Sigmoid colon (tissue), 4 donors: ENCODE data around the gene SLC4A3.

Experiments
- CTCF ChIP-seq, 4 experiments: fragments of 450-650 bp in 3 of 4; fragments of 200-600 bp in 1 of 4; IDR thresholded peaks; one replicate each; pipeline ENCODE4 v1.5.1; 2016 to 2019; ENCODE audit warnings: antibody characterized with exemption in 4 of 4, mild to moderate bottlenecking in 3 of 4, moderate library complexity in 2 of 4
- EP300 ChIP-seq, 4 donors: sonication (generic); formaldehyde crosslinking; IDR thresholded peaks; one replicate each; pipeline ENCODE4 v1.6.1; 2017; ENCODE audit warnings: antibody characterized with exemption in 4 of 4
- POLR2A ChIP-seq, 2 donors: fragments of 450-650 bp; IDR thresholded peaks; one replicate each; pipeline ENCODE4 v1.6.1; 2016; ENCODE audit warnings: antibody characterized with exemption in 2 of 2, mild to moderate bottlenecking in 2 of 2, moderate library complexity in 2 of 2

GRCh38 chr2:219626540-219626939, 890 bp upstream of the SLC4A3 start:
- no peak for TF ChIP-seq CTCF (IDR thresholded peaks at IDR 0.05)
- no peak for TF ChIP-seq POLR2A (IDR thresholded peaks at IDR 0.05)
- no peak for TF ChIP-seq EP300 (IDR thresholded peaks at IDR 0.05)
